H1 (cell line): ENCODE data around the gene ARHGEF25.

ENCODE experiments used
- EZH2 ChIP-seq: fragments of 200-600 bp; sonication (generic); IDR thresholded peaks from 2 replicates; pipeline ENCODE4 v1.7.1; 2012; ENCODE audit warnings: low read depth, mild to moderate bottlenecking, moderate library complexity, low read length, inconsistent platforms; ENCODE audit not compliant: severe bottlenecking
- FOSL1 ChIP-seq: IDR thresholded peaks from 2 replicates; pipeline ENCODE4 v1.6.1; 2011; ENCODE audit warnings: mild to moderate bottlenecking, low read depth, low read length, moderate library complexity; ENCODE audit not compliant: insufficient read depth
- HDAC6 ChIP-seq: IDR thresholded peaks from one replicate; pipeline ENCODE4 v1.7.1; 2012; ENCODE audit warnings: low read depth, mild to moderate bottlenecking, inconsistent platforms, low read length, moderate library complexity
- KDM5A ChIP-seq: fragments of 200-600 bp; IDR thresholded peaks from 2 replicates; pipeline ENCODE4 v1.7.1; 2012; ENCODE audit warnings: mild to moderate bottlenecking, low read length, inconsistent platforms, mixed read lengths
- POLR2A ChIP-seq, 2 experiments: IDR thresholded peaks; 1 replicate in 1 of 2; 2 replicates in 1 of 2; pipeline ENCODE4 v1.6.1; 2011; ENCODE audit warnings: low read depth in 2 of 2, low read length in 2 of 2, mild to moderate bottlenecking in 2 of 2; ENCODE audit errors: control extremely low read depth in 1 of 2
- POLR2AphosphoS5 ChIP-seq: IDR thresholded peaks from 2 replicates; pipeline ENCODE4 v1.6.1; 2011; ENCODE audit warnings: low read depth, low read length
- TBP ChIP-seq: IDR thresholded peaks from 2 replicates; pipeline ENCODE4 v1.6.1; 2011; ENCODE audit warnings: low read depth, low read length, improper control_type of control experiment
- ZNF274 ChIP-seq: IDR thresholded peaks from 2 replicates; pipeline ENCODE4 v1.7.0; 2012; ENCODE audit warnings: low read length, borderline replicate concordance; ENCODE audit errors: extremely low read depth
- TF ChIP-seq, protein P1 (sequence below): IDR thresholded peaks from 2 replicates; pipeline ENCODE4 v1.6.1; 2012; ENCODE audit warnings: inconsistent platforms
- TF ChIP-seq, protein P2 (sequence below), 3 experiments: IDR thresholded peaks; 1 replicate in 2 of 3; 2 replicates in 1 of 3; pipeline versions ENCODE4 v1.5.1 to v1.6.1; 2011; ENCODE audit warnings: low read length in 3 of 3, mild to moderate bottlenecking in 3 of 3, inconsistent platforms in 2 of 3, low read depth in 1 of 3, moderate library complexity in 1 of 3; ENCODE audit not compliant: insufficient read depth in 1 of 3; ENCODE audit errors: control extremely low read depth in 1 of 3

DNA sequence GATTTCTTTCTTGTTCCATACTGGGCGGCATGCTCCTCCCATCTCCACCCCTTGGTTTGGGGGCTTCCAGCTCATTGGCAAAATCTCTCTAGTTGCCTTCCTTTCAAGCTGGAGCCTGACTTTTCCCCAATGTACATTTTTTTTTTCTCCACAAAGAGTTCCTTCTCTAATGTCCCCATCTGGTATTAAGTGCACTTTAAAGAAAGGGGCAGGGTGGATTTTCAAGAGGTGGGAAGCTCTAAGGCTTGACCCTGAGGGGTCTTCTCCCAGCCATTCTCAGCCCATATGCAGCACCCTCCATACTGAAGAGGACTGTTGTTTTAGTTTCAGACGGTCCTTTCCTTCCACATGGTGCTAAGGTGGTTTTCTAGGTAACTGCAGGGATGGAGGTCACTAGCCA is 26.1 kb upstream of the ARHGEF25 start:
- TF ChIP-seq HDAC6 (no peak), KDM5A (no peak), POLR2A (IDR thresholded peaks at IDR 0.05; ENCODE audit: control extremely low read depth in 1 of 2, low read depth in 2 of 2, low read length in 2 of 2) (no peak), EZH2 (no peak), FOSL1 (no peak), POLR2AphosphoS5 (no peak), ZNF274 (no peak), TBP (no peak)
- TF ChIP-seq, protein P1, sequence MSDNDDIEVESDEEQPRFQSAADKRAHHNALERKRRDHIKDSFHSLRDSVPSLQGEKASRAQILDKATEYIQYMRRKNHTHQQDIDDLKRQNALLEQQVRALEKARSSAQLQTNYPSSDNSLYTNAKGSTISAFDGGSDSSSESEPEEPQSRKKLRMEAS = no peak
- TF ChIP-seq, protein P2, sequence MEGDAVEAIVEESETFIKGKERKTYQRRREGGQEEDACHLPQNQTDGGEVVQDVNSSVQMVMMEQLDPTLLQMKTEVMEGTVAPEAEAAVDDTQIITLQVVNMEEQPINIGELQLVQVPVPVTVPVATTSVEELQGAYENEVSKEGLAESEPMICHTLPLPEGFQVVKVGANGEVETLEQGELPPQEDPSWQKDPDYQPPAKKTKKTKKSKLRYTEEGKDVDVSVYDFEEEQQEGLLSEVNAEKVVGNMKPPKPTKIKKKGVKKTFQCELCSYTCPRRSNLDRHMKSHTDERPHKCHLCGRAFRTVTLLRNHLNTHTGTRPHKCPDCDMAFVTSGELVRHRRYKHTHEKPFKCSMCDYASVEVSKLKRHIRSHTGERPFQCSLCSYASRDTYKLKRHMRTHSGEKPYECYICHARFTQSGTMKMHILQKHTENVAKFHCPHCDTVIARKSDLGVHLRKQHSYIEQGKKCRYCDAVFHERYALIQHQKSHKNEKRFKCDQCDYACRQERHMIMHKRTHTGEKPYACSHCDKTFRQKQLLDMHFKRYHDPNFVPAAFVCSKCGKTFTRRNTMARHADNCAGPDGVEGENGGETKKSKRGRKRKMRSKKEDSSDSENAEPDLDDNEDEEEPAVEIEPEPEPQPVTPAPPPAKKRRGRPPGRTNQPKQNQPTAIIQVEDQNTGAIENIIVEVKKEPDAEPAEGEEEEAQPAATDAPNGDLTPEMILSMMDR (IDR thresholded peaks at IDR 0.05; ENCODE audit: control extremely low read depth in 1 of 3, insufficient read depth in 1 of 3, low read depth in 1 of 3, low read length in 3 of 3) = no peak
